GM15510 (cell line): Measurements from ENCODE around the gene PPP1CC.

Experiments used
- POLR2A ChIP-seq: IDR thresholded peaks from 3 replicates; pipeline ENCODE4 v1.6.1; 2011; ENCODE audit warnings: borderline replicate concordance; ENCODE audit not compliant: insufficient read length; ENCODE audit errors: extremely low read depth

Gene PPP1CC

GRCh38 chr12:110765111-110765510, 22.4 kb upstream of the PPP1CC start:
- no peak for TF ChIP-seq POLR2A

- TF ChIP-seq POLR2A, result no peak
Measured at GRCh38 chr12:110763583-110763982, 20.9 kb upstream of the PPP1CC start.

DNA sequence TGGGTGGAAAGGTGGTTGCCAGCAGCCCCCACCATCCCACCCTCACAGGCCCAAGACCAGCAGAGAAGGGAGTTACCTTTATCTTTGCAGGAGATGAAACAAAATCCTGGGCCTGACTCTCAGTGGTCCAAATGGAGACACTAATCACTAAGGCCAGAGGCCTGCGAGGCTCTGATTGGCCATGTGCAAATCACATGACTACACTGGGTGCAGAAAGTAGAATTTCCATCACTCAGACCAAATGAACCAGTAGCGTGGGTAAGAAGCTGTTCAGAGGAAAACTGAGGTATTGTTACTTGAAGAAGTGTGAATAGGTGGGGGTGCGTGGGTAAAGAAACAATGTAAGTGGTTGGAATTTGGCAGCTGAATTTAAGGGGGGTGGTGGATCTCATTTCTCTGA, 20.2 kb upstream of the PPP1CC start:
- TF ChIP-seq POLR2A, result no peak

- no peak for TF ChIP-seq POLR2A
Measured at GRCh38 chr12:110760204-110760609, 17.5 kb upstream of the PPP1CC start.

GRCh38 chr12:110758922-110759321, 16.2 kb upstream of the PPP1CC start:
- TF ChIP-seq POLR2A, result no peak

- no peak for TF ChIP-seq POLR2A
Measured at GRCh38 chr12:110756611-110757010, 13.9 kb upstream of the PPP1CC start.

- TF ChIP-seq POLR2A, result no peak
Measured at GRCh38 chr12:110754101-110754793, 11.6 kb upstream of the PPP1CC start.

GRCh38 chr12:110750784-110751461, 8.2 kb upstream of the PPP1CC start:
- no peak for TF ChIP-seq POLR2A

GRCh38 chr12:110746550-110746949, 3.9 kb upstream of the PPP1CC start:
- no peak for TF ChIP-seq POLR2A

- no peak for TF ChIP-seq POLR2A
Measured at GRCh38 chr12:110745542-110746284, 3.0 kb upstream of the PPP1CC start.

DNA sequence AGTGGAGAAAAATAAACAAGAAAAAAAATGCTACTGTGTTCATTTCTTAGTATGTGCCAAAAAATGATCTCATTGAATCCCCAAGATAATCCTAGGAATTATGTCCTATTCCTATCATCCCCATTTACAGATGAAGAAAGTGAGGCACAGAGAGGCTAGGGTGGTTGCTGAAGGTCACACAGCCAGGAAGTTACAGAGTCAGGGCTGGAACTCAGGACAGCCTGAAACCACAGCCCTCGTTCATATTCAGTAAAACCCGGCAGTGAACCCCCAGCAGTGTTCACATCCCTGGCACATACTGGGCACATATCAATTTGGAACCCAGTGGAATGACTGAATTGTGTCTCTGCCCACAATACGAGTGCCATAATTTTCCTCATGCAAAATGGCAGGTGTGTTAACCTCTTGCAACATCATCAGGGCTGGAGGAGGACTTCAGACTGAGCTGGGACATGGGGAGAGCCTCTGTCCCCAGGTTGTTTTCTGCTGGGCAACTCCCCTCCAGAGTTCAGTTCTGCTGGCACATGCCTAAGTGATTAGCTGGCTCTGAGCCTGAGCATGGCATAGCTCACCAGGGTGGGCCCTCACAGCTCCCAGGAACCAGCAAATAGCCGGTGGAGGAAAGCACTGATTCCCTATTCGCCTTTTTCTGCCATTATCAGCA, 2.0 kb upstream of the PPP1CC start:
- no peak for TF ChIP-seq POLR2A

DNA sequence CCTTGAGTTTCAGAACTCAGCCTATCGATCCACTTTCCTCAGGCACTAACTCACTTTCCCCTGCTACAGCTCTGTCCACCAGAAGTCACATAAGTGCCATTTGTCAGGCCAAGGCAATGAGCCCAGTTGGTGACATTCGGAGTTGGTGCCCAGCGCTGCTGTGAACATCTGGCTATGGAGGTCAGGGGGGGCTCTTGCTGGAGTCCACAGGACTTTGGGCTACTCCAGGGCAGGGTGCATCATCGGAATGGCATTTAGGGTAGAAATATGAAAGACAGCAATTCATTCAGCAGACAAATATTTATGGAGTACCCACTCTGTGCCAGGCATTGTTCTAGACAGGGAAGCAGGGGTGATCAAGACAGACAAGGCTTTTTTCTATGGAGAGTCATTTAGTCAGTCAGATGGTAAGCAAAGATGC, 1.5 kb upstream of the PPP1CC start:
- no peak for TF ChIP-seq POLR2A

- TF ChIP-seq POLR2A, result no peak
Measured at GRCh38 chr12:110743571-110744093, 941 bp upstream of the PPP1CC start.

GRCh38 chr12:110742096-110742717, 484 bp downstream of the PPP1CC start:
- TF ChIP-seq POLR2A, result no peak
